HepG2 (cell line): ENCODE results near the gene UBQLN1. TPM values are rescaled to one million over a fixed set of nuclear protein-coding genes. Genes with fewer than 3 reads are reported as not detected.

Source experiments
- AHR ChIP-seq: IDR thresholded peaks from 2 replicates; pipeline ENCODE4 v1.6.1; 2018; ENCODE audit warnings: missing genetic modification reagents, missing compliant biosample characterization
- ATAD3A ChIP-seq: sonication (generic); formaldehyde crosslinking; IDR thresholded peaks from 2 replicates; pipeline ENCODE4 v1.4.0; 2020; ENCODE audit warnings: missing genetic modification reagents
- ATF4 ChIP-seq, 2 experiments: fragments of 450-650 bp in 1 of 2; sonication (generic) in 1 of 2; formaldehyde crosslinking; IDR thresholded peaks; 2 replicates each; pipeline versions ENCODE4 v1.5.0 to v1.8.0; 2020 to 2022; ENCODE audit warnings: mild to moderate bottlenecking in 1 of 2, missing genetic modification reagents in 1 of 2
- BRCA1 ChIP-seq: sonication (generic); formaldehyde crosslinking; IDR thresholded peaks from 2 replicates; pipeline ENCODE4 v1.4.0; 2020; ENCODE audit warnings: missing genetic modification reagents
- CREBL2 ChIP-seq: sonication (generic); formaldehyde crosslinking; IDR thresholded peaks from 2 replicates; pipeline ENCODE4 v1.8.1; 2023; ENCODE audit warnings: missing genetic modification reagents, mild to moderate bottlenecking, borderline replicate concordance
- DNMT1 ChIP-seq: sonication (generic); formaldehyde crosslinking; IDR thresholded peaks from 2 replicates; pipeline ENCODE4 v1.5.1; 2020; ENCODE audit warnings: mild to moderate bottlenecking, missing genetic modification reagents
- GABPB1 ChIP-seq: IDR thresholded peaks from 2 replicates; pipeline ENCODE4 v1.6.1; 2016; ENCODE audit warnings: mild to moderate bottlenecking, missing genetic modification reagents, moderate library complexity, missing compliant biosample characterization
- HDAC2 ChIP-seq: sonication (generic); formaldehyde crosslinking; IDR thresholded peaks from 2 replicates; pipeline ENCODE4 v1.4.0; 2020; ENCODE audit warnings: missing genetic modification reagents
- JUN ChIP-seq: sonication (generic); formaldehyde crosslinking; IDR thresholded peaks from 2 replicates; pipeline ENCODE4 v1.4.0; 2020; ENCODE audit warnings: mild to moderate bottlenecking, missing genetic modification reagents
- KLF12 ChIP-seq: sonication (generic); formaldehyde crosslinking; IDR thresholded peaks from 2 replicates; pipeline ENCODE4 v1.4.0; 2020; ENCODE audit warnings: missing genetic modification reagents, borderline replicate concordance
- LBX2 ChIP-seq: sonication (generic); formaldehyde crosslinking; IDR thresholded peaks from 2 replicates; pipeline ENCODE4 v1.5.0; 2020; ENCODE audit warnings: missing genetic modification reagents, mild to moderate bottlenecking, borderline replicate concordance
- MYNN ChIP-seq: sonication (generic); formaldehyde crosslinking; IDR thresholded peaks from 2 replicates; pipeline ENCODE4 v1.4.0; 2020; ENCODE audit warnings: mild to moderate bottlenecking, low read depth, missing genetic modification reagents
- PHB2 ChIP-seq: fragments of 450-650 bp; IDR thresholded peaks from 2 replicates; pipeline ENCODE4 v1.6.1; 2018; ENCODE audit not compliant: partially characterized antibody
- RBAK ChIP-seq: sonication (generic); formaldehyde crosslinking; IDR thresholded peaks from 2 replicates; pipeline ENCODE4 v1.5.1; 2020; ENCODE audit warnings: mild to moderate bottlenecking, missing genetic modification reagents
- RCOR2 ChIP-seq: IDR thresholded peaks from 2 replicates; pipeline ENCODE4 v1.6.1; 2016; ENCODE audit warnings: missing biosample characterization, missing genetic modification reagents
- TBL1XR1 ChIP-seq: fragments of 150-350 bp; IDR thresholded peaks from 2 replicates; pipeline ENCODE4 v1.6.1; 2014; ENCODE audit warnings: borderline replicate concordance, low read length; ENCODE audit not compliant: partially characterized antibody
- ZC3H4 ChIP-seq: sonication (generic); formaldehyde crosslinking; IDR thresholded peaks from 2 replicates; pipeline ENCODE4 v1.4.0; 2020; ENCODE audit warnings: missing genetic modification reagents, borderline replicate concordance
- ZFAT ChIP-seq: sonication (generic); formaldehyde crosslinking; conservative IDR thresholded peaks from 2 replicates; pipeline ENCODE4 v1.8.1; 2023; ENCODE audit warnings: missing genetic modification reagents, inconsistent platforms
- ZNF143 ChIP-seq: sonication (generic); formaldehyde crosslinking; IDR thresholded peaks from 2 replicates; pipeline ENCODE4 v1.4.0; 2020; ENCODE audit warnings: missing genetic modification reagents
- ZNF333 ChIP-seq: sonication (generic); formaldehyde crosslinking; IDR thresholded peaks from 2 replicates; pipeline ENCODE4 v1.4.0; 2020; ENCODE audit warnings: mild to moderate bottlenecking, missing genetic modification reagents, borderline replicate concordance
- ZNF557 ChIP-seq: sonication (generic); formaldehyde crosslinking; IDR thresholded peaks from 2 replicates; pipeline ENCODE4 v1.4.0; 2020; ENCODE audit warnings: missing genetic modification reagents
- ZNF562 ChIP-seq: sonication (generic); formaldehyde crosslinking; IDR thresholded peaks from 2 replicates; pipeline ENCODE4 v1.8.0; 2022; ENCODE audit warnings: missing genetic modification reagents, borderline replicate concordance
- ZNF720 ChIP-seq: sonication (generic); formaldehyde crosslinking; IDR thresholded peaks from 2 replicates; pipeline ENCODE4 v1.4.0; 2020; ENCODE audit warnings: missing genetic modification reagents
- polyA plus RNA-seq, 8 experiments: library from polyadenylated mRNA; depleted of rRNA in 3 of 8; stranded (reverse) in 7 of 8; unstranded in 1 of 8; fragments of >200 nt; fragmentation: Illumina TruSeq in 4 of 8; extraction: Trizol in 4 of 8; gene quantifications; 2 replicates each; pipeline versions ENCODE4 v1.2.1 to v1.2.3, GENCODE V29; 2011 to 2016; ENCODE audit warnings: low read depth in 4 of 8, missing spikeins in 1 of 8, mixed read lengths in 1 of 8; ENCODE audit not compliant: insufficient read depth in 1 of 8
- total RNA-seq, 5 experiments: library from RNA; depleted of rRNA; stranded (reverse); fragments of >200 nt; fragmentation: Illumina TruSeq; extraction: Trizol; gene quantifications; 2 replicates each; pipeline ENCODE4 v1.2.3, GENCODE V29; 2016; ENCODE audit warnings: low read depth in 1 of 5
- TF ChIP-seq, protein P1 (sequence below): sonication (generic); formaldehyde crosslinking; IDR thresholded peaks from 2 replicates; pipeline ENCODE4 v1.5.1; 2020; ENCODE audit warnings: mild to moderate bottlenecking, missing genetic modification reagents
- TF ChIP-seq, protein P2 (sequence below): IDR thresholded peaks from 2 replicates; pipeline ENCODE4 v1.6.1; 2016; ENCODE audit warnings: missing compliant biosample characterization, missing genetic modification reagents, borderline replicate concordance

The UBQLN1 gene
- total and polyA plus RNA-seq, 2 of the 13 experiments (the other 11 are each of a cell fraction or from before 2014, with no cell fraction given): 78.1 to 83.8 TPM

DNA sequence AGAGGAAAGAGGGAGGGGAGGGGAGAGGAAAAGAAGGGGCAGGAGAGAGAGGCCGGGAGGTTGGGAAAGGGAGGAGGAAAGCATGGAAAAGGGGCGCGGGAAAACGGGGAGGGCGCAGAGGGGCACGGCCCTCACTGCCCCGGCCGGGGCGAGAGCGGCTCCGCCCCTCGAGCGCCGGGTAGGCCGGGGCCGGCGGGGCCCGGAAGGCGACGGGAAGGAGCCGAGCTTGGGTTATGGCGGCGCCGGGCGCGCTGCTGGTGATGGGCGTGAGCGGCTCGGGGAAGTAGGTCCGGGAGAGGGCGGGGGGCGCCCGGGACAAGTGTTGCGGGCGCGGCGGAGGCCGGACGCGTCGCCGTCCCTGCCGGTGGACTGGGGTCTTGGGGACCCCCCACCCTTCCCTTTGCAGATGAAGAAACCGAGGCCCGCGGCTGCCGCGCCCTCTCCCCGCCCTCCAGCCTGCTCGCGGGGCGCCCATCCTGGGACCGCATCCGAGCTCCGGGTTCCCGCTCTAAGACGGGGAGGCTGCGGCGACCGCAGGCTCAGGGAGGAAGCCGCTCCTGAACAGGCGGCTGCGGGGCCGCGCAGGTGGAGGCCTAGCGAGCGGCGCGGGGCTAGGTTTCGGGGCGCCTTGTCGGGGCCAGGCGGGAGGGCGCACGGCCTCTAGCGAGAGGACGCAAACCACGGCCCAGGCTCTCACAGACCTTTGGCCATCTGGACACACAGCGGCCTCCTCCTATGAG, 84.6 kb downstream of the UBQLN1 start, which contains the start of gene IDNK (continued):
- TF ChIP-seq AHR (CRISPR knock-in tag) (0 out of 2 replicates have a peak, but pooled peaks have one; percentile 38), GABPB1 (CRISPR knock-in tag) (peak; percentile 76), ZNF557 (CRISPR knock-in tag) (no peak), ZNF562 (CRISPR knock-in tag) (no peak), ZC3H4 (CRISPR knock-in tag) (no peak), ATAD3A (CRISPR knock-in tag) (no peak), ZNF333 (peak; percentile 91; the same call in 1 of the 2 replicates), BRCA1 (CRISPR knock-in tag) (no peak), MYNN (CRISPR knock-in tag) (no peak), ATF4 (CRISPR knock-in tag; IDR thresholded peaks at IDR 0.05) (0 out of 4 replicates have a peak, but pooled peaks of 1 of the 2 experiments have one; percentile 20), DNMT1 (CRISPR knock-in tag) (no peak), RBAK (CRISPR knock-in tag) (no peak), CREBL2 (no peak), HDAC2 (CRISPR knock-in tag) (peak; percentile 42; the same call in 1 of the 2 replicates), RCOR2 (CRISPR knock-in tag) (no peak), ZNF143 (CRISPR knock-in tag) (no peak), PHB2 (no peak), JUN (CRISPR knock-in tag) (no peak), TBL1XR1 (no peak), LBX2 (CRISPR knock-in tag) (0 out of 2 replicates have a peak, but pooled peaks have one; percentile 39), ZFAT (no peak), ZNF720 (CRISPR knock-in tag) (no peak), KLF12 (CRISPR knock-in tag) (no peak; the same call in 1 of the 2 replicates)
- TF ChIP-seq, protein P1, sequence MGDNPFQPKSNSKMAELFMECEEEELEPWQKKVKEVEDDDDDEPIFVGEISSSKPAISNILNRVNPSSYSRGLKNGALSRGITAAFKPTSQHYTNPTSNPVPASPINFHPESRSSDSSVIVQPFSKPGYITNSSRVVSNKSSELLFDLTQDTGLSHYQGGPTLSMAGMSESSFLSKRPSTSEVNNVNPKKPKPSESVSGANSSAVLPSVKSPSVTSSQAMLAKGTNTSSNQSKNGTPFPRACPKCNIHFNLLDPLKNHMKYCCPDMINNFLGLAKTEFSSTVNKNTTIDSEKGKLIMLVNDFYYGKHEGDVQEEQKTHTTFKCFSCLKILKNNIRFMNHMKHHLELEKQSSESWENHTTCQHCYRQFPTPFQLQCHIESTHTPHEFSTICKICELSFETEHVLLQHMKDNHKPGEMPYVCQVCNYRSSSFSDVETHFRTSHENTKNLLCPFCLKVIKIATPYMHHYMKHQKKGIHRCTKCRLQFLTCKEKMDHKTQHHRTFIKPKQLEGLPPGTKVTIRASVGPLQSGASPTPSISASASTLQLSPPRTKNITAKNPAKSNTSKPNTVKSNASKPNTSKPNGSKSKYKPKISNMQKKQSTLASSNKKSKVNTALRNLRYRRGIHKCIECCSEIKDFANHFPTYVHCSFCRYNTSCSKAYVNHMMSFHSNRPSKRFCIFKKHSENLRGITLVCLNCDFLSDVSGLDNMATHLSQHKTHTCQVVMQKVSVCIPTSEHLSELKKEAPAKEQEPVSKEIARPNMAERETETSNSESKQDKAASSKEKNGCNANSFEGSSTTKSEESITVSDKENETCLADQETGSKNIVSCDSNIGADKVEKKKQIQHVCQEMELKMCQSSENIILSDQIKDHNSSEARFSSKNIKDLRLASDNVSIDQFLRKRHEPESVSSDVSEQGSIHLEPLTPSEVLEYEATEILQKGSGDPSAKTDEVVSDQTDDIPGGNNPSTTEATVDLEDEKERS (CRISPR knock-in tag): no peak
- TF ChIP-seq, protein P2, sequence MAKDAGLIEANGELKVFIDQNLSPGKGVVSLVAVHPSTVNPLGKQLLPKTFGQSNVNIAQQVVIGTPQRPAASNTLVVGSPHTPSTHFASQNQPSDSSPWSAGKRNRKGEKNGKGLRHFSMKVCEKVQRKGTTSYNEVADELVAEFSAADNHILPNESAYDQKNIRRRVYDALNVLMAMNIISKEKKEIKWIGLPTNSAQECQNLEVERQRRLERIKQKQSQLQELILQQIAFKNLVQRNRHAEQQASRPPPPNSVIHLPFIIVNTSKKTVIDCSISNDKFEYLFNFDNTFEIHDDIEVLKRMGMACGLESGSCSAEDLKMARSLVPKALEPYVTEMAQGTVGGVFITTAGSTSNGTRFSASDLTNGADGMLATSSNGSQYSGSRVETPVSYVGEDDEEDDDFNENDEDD (CRISPR knock-in tag): peak; percentile 31
